ENCODE results near the gene SLC35F3.
"Not testable (repeated sequence)": the region's sequence is repeated elsewhere in the genome, so short reads cannot be mapped to it uniquely, and the experiment has no call there.

SLC35F3 gene

GRCh38 chr1:233904633-233905415 lies at the start of gene SLC35F3:
SLC35F3 (plus strand) TSS chr1:233904676.
- in situ Hi-C loops (cut with MboI; ENCODE audit: low sequenced_read_pairs), result no loop called here

GRCh38 chr1:233859446-233859845 lies 45.0 kb upstream of the SLC35F3 start:
- in situ Hi-C loops (cut with MboI; ENCODE audit: low sequenced_read_pairs), result no loop called here

- in situ Hi-C loops (cut with MboI; ENCODE audit: low sequenced_read_pairs), result no loop called here
Measured at GRCh38 chr1:233863901-233864545, 40.5 kb upstream of the SLC35F3 start.

- in situ Hi-C loops (cut with MboI; ENCODE audit: low sequenced_read_pairs), result no loop called here
Measured at GRCh38 chr1:233864578-233864977, 39.9 kb upstream of the SLC35F3 start.

GRCh38 chr1:233865216-233865615 lies 39.3 kb upstream of the SLC35F3 start:
- in situ Hi-C loops (cut with MboI; ENCODE audit: low sequenced_read_pairs), result no loop called here

- in situ Hi-C loops (cut with MboI; ENCODE audit: low sequenced_read_pairs), result no loop called here
Measured at GRCh38 chr1:233865902-233866301, 38.6 kb upstream of the SLC35F3 start.

- in situ Hi-C loops (cut with MboI; ENCODE audit: low sequenced_read_pairs), result no loop called here
Measured at GRCh38 chr1:233867028-233867427, 37.4 kb upstream of the SLC35F3 start.

GRCh38 chr1:233868461-233868860 lies 36.0 kb upstream of the SLC35F3 start:
- in situ Hi-C loops (cut with MboI; ENCODE audit: low sequenced_read_pairs), result no loop called here

GRCh38 chr1:233869680-233870079 lies 34.8 kb upstream of the SLC35F3 start:
- in situ Hi-C loops (cut with MboI; ENCODE audit: low sequenced_read_pairs), result no loop called here

GRCh38 chr1:233873666-233874065 lies 30.8 kb upstream of the SLC35F3 start:
- in situ Hi-C loops (cut with MboI; ENCODE audit: low sequenced_read_pairs), result no loop called here

- in situ Hi-C loops (cut with MboI; ENCODE audit: low sequenced_read_pairs), result no loop called here
Measured at GRCh38 chr1:233879841-233880240, 24.6 kb upstream of the SLC35F3 start.

GRCh38 chr1:233883671-233884070 lies 20.8 kb upstream of the SLC35F3 start:
- in situ Hi-C loops (cut with MboI; ENCODE audit: low sequenced_read_pairs), result no loop called here

- in situ Hi-C loops (cut with MboI; ENCODE audit: low sequenced_read_pairs), result no loop called here
Measured at GRCh38 chr1:233884461-233885151, 19.9 kb upstream of the SLC35F3 start.

- in situ Hi-C loops (cut with MboI; ENCODE audit: low sequenced_read_pairs), result no loop called here
Measured at GRCh38 chr1:233885196-233885920, 19.1 kb upstream of the SLC35F3 start.

- in situ Hi-C loops (cut with MboI; ENCODE audit: low sequenced_read_pairs), result not testable (repeated sequence)
Measured at GRCh38 chr1:233891151-233891550, 13.3 kb upstream of the SLC35F3 start.

- in situ Hi-C loops (cut with MboI; ENCODE audit: low sequenced_read_pairs), result no loop called here
Measured at GRCh38 chr1:233897325-233898162, 6.9 kb upstream of the SLC35F3 start.

- in situ Hi-C loops (cut with MboI; ENCODE audit: low sequenced_read_pairs), result no loop called here
Measured at GRCh38 chr1:233901495-233901894, 3.0 kb upstream of the SLC35F3 start.

GRCh38 chr1:233905416-233906051 lies 1.1 kb downstream of the SLC35F3 start:
- in situ Hi-C loops (cut with MboI; ENCODE audit: low sequenced_read_pairs), result no loop called here

GRCh38 chr1:233907151-233907550 lies 2.7 kb downstream of the SLC35F3 start:
- in situ Hi-C loops (cut with MboI; ENCODE audit: low sequenced_read_pairs), result no loop called here

- in situ Hi-C loops (cut with MboI; ENCODE audit: low sequenced_read_pairs), result no loop called here
Measured at GRCh38 chr1:233908092-233908491, 3.6 kb downstream of the SLC35F3 start.

Measured in HL-60/S4 treated with phorbol 12-myristate 13-acetate at 8.2 ng/mL for 4 days and 3 days (cell line).